GM23338 (cell line): ENCODE measurements around the gene FAM168A. TPM values are rescaled to one million over a fixed set of nuclear protein-coding genes. Genes with fewer than 3 reads are reported as not detected.

Source experiments
- ATAC-seq: fragments of 200-7000 bp; cut with Tn5 transposase; 3 replicates; pipeline ENCODE4 v1.9.1; 2020
- DNase-seq: peaks from one replicate; pipeline ENCODE4 v3.0.0-alpha.2; 2015; ENCODE audit warnings: low spot score
- H2AFZ ChIP-seq: fragments of 200-600 bp; sonication (generic); 2 replicates; pipeline ENCODE4 v1.8.0; 2016; ENCODE audit warnings: antibody characterized with exemption, mild to moderate bottlenecking, moderate library complexity
- H3F3A ChIP-seq: fragments of 200-600 bp; sonication (generic); replicated peaks from 2 replicates; pipeline ENCODE4 v1.8.0; 2017; ENCODE audit warnings: antibody characterized with exemption, mixed run types, low read depth
- H3K27ac ChIP-seq: fragments of 200-600 bp; sonication (generic); 2 replicates; pipeline ENCODE4 v1.6.1; 2016; ENCODE audit warnings: low read depth
- H3K27me3 ChIP-seq: fragments of 200-600 bp; sonication (generic); 2 replicates; pipeline ENCODE4 v1.8.0; 2016; ENCODE audit warnings: mild to moderate bottlenecking, mixed run types, moderate library complexity; ENCODE audit not compliant: insufficient read depth
- H3K36me3 ChIP-seq: fragments of 200-600 bp; sonication (generic); 2 replicates; pipeline ENCODE4 v1.8.0; 2016; ENCODE audit warnings: mild to moderate bottlenecking; ENCODE audit not compliant: insufficient read depth
- H3K4me1 ChIP-seq: fragments of 200-600 bp; sonication (generic); 2 replicates; pipeline ENCODE4 v1.8.0; 2016; ENCODE audit warnings: mild to moderate bottlenecking, moderate library complexity; ENCODE audit not compliant: insufficient read depth
- H3K4me2 ChIP-seq: fragments of 200-600 bp; sonication (generic); 2 replicates; pipeline ENCODE4 v1.7.1; 2017; ENCODE audit warnings: mixed run types
- H3K4me3 ChIP-seq: fragments of 200-600 bp; sonication (generic); 2 replicates; pipeline ENCODE4 v1.6.1; 2016; ENCODE audit warnings: mixed run types
- H3K79me2 ChIP-seq: fragments of 200-600 bp; sonication (generic); replicated peaks from 2 replicates; pipeline ENCODE4 v1.8.0; 2017; ENCODE audit warnings: mild to moderate bottlenecking; ENCODE audit not compliant: insufficient read depth
- H3K9me2 ChIP-seq: fragments of 200-600 bp; sonication (generic); 2 replicates; pipeline ENCODE4 v1.8.0; 2017; ENCODE audit not compliant: insufficient read depth
- H4K20me1 ChIP-seq: fragments of 200-600 bp; sonication (generic); replicated peaks from 2 replicates; pipeline ENCODE4 v1.8.0; 2017; ENCODE audit warnings: mild to moderate bottlenecking; ENCODE audit not compliant: insufficient read depth
- H3K27ac Mint-ChIP-seq: 2 replicates; pipeline ENCODE4 v1.8.0; 2020; ENCODE audit warnings: inconsistent platforms, mild to moderate bottlenecking, moderate library complexity, mixed read lengths
- H3K27me3 Mint-ChIP-seq: 3 replicates; pipeline ENCODE4 v1.8.0; 2022; ENCODE audit warnings: low read depth, mild to moderate bottlenecking, moderate library complexity, mixed read lengths, inconsistent platforms; ENCODE audit not compliant: insufficient read depth, poor library complexity
- H3K36me3 Mint-ChIP-seq: 3 replicates; pipeline ENCODE4 v1.8.0; 2021; ENCODE audit warnings: low read depth, mild to moderate bottlenecking, inconsistent platforms, moderate library complexity, mixed read lengths
- H3K4me1 Mint-ChIP-seq: 3 replicates; pipeline ENCODE4 v1.8.0; 2020; ENCODE audit warnings: mild to moderate bottlenecking, inconsistent platforms, mixed read lengths
- H3K4me3 Mint-ChIP-seq: 3 replicates; pipeline ENCODE4 v1.8.0; 2021; ENCODE audit warnings: moderate library complexity, mild to moderate bottlenecking, inconsistent platforms, mixed read lengths
- H3K9me3 Mint-ChIP-seq: 3 replicates; pipeline ENCODE4 v1.8.0; 2020; ENCODE audit warnings: moderate library complexity, mild to moderate bottlenecking, inconsistent platforms, mixed read lengths
- EZH2 ChIP-seq: fragments of 200-600 bp; sonication (generic); IDR thresholded peaks from one replicate; pipeline ENCODE4 v1.8.0; 2017; ENCODE audit warnings: antibody characterized with exemption, mild to moderate bottlenecking, low read depth; ENCODE audit not compliant: unreplicated experiment
- NANOG ChIP-seq: IDR thresholded peaks from 2 replicates; pipeline ENCODE4 v1.6.1; 2016; ENCODE audit warnings: antibody characterized with exemption, borderline replicate concordance
- REST ChIP-seq: IDR thresholded peaks from one replicate; pipeline ENCODE4 v1.6.1; 2018; ENCODE audit warnings: antibody characterized with exemption; ENCODE audit not compliant: unreplicated experiment
- STAT1 ChIP-seq: IDR thresholded peaks from one replicate; pipeline ENCODE4 v1.6.1; 2016; ENCODE audit warnings: antibody characterized with exemption; ENCODE audit not compliant: unreplicated experiment
- ZNF114 ChIP-seq: fragments of 250-450 bp; sonication (Bioruptor Pico); IDR thresholded peaks from 2 replicates; pipeline ENCODE4 v1.5.0; 2020; ENCODE audit warnings: mild to moderate bottlenecking, moderate library complexity
- ZNF331 ChIP-seq: fragments of 250-450 bp; sonication (Bioruptor Pico); IDR thresholded peaks from 2 replicates; pipeline ENCODE4 v1.5.0; 2020; ENCODE audit warnings: low read depth, mild to moderate bottlenecking, moderate library complexity
- ZNF462 ChIP-seq: fragments of 250-450 bp; sonication (Bioruptor Pico); IDR thresholded peaks from 2 replicates; pipeline ENCODE4 v1.5.0; 2020; ENCODE audit warnings: mild to moderate bottlenecking, moderate library complexity
- polyA plus RNA-seq: library from polyadenylated mRNA; unstranded; fragments of >200 nt; fragmentation: Nextera tagmentation; extraction: Ambion mirVana; gene quantifications from 2 replicates; pipeline ENCODE4 v1.2.1, GENCODE V29; 2016
- total RNA-seq: library from RNA; depleted of rRNA; stranded (reverse); fragments of >200 nt; shearing (Covaris generic); gene quantifications from 2 replicates; pipeline ENCODE4 v1.2.3, GENCODE V29; 2014

The FAM168A gene
- total and polyA plus RNA-seq, 2 experiments from 2014 or later, result 8.0 to 20.3 TPM

GRCh38 chr11:73399636-73400035 lies 198.3 kb downstream of the FAM168A start:
- no peaks in the 10 kb centered on the region for H3K36me3 ChIP-seq
- H3K4me1 Mint-ChIP-seq, result peaks cover 5% of the 10 kb centered on the region
- H3K27ac Mint-ChIP-seq, result no peak overlapping the region

GRCh38 chr11:73399159-73399590 lies 198.7 kb downstream of the FAM168A start:
- Histone ChIP-seq H4K20me1 (no peaks in the 10 kb centered on the region; the same call in 1 of the 2 replicates), H3K36me3 (no peaks in the 10 kb centered on the region), H3K27me3 (no peaks in the 10 kb centered on the region), H3K79me2 (no peaks in the 10 kb centered on the region), H3K9me2 (no peaks in the 10 kb centered on the region), H2AFZ (no peak overlapping the region), H3K4me2 (no peak overlapping the region), H3K4me1 (no peaks in the 10 kb centered on the region), H3K4me3 (no peak overlapping the region), H3K27ac (no peak overlapping the region), H3F3A (0 out of 2 replicates have a peak, but pooled peaks cover 2% of the 10 kb centered on the region)
- H3K27ac Mint-ChIP-seq, result no peak overlapping the region
- no peak overlapping the region for H3K4me3 Mint-ChIP-seq
- no peaks in the 10 kb centered on the region for H3K36me3 Mint-ChIP-seq
- no peak for DNase-seq
- peaks cover 2% of the 10 kb centered on the region for H3K27me3 Mint-ChIP-seq
- no peaks in the 10 kb centered on the region; the same call in 2 of the 3 replicates for H3K9me3 Mint-ChIP-seq
- no peak for ATAC-seq
- TF ChIP-seq ZNF462 (no peak), ZNF114 (no peak), STAT1 (no peak)
- H3K4me1 Mint-ChIP-seq, result peaks cover 5% of the 10 kb centered on the region

More at GRCh38 chr11:73399636-73400035, 198.3 kb downstream of the FAM168A start:
- Histone ChIP-seq H2AFZ (no peak overlapping the region), H3K4me1 (no peaks in the 10 kb centered on the region), H3K79me2 (no peaks in the 10 kb centered on the region), H3K4me2 (no peak overlapping the region), H3F3A (0 out of 2 replicates have a peak, but pooled peaks cover 2% of the 10 kb centered on the region), H3K9me2 (no peaks in the 10 kb centered on the region), H3K4me3 (no peak overlapping the region), H4K20me1 (no peaks in the 10 kb centered on the region; the same call in 1 of the 2 replicates), H3K27me3 (no peaks in the 10 kb centered on the region), H3K27ac (no peak overlapping the region)
- DNase-seq (no peak), ATAC-seq (no peak)
- peaks cover 2% of the 10 kb centered on the region for H3K27me3 Mint-ChIP-seq
- no peak for TF ChIP-seq NANOG
- TF ChIP-seq EZH2, result no peak
- no peak for TF ChIP-seq ZNF114
- no peak for TF ChIP-seq REST
- TF ChIP-seq ZNF331, result no peak
- no peaks in the 10 kb centered on the region; the same call in 2 of the 3 replicates for H3K9me3 Mint-ChIP-seq
- no peaks in the 10 kb centered on the region for H3K36me3 Mint-ChIP-seq
- no peak overlapping the region for H3K4me3 Mint-ChIP-seq
